Measurements from ENCODE around the gene PDGFC. TPM values are rescaled to one million over a fixed set of nuclear protein-coding genes. Genes with fewer than 3 reads are reported as not detected.

Gene PDGFC
- total RNA-seq, 1 experiment from 2014 or later: 64.5 TPM

DNA sequence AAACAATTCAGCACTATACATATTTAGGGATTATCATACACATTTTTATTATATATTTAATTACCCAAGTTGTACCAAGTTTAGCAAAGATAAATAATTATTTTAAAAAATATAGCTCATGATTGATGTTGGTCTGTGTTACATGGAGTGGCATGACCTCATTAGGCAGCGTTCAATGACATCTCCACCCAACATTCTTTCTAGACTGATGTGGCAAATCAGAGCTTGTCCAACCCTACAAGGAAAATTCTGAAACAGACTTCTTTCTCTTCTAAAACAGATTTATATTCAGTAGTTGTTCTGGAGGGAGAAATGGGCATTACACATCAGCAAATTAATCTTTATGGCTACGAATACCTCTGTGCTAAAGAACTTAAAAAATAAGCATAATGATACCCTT, 189.7 kb downstream of the PDGFC start:
- H3K27ac Mint-ChIP-seq (ENCODE audit: unreplicated experiment): peak overlapping the region; percentile 46
- peaks cover 47% of the 10 kb centered on the region for H3K4me1 Mint-ChIP-seq (ENCODE audit: low read depth, unreplicated experiment)
- H3K9me3 Mint-ChIP-seq (ENCODE audit: low read depth, unreplicated experiment): no peaks in the 10 kb centered on the region
- no peaks in the 10 kb centered on the region for H3K27me3 Mint-ChIP-seq (ENCODE audit: unreplicated experiment)
- no peak for DNase-seq
- intact Hi-C loops (cut with micrococcal nuclease; ENCODE audit: unreplicated experiment): loop anchor here (5.0 kb wide), 1 partner anchor 165 kb away; no protein-coding TSS in a partner anchor
- CTCF ChIA-PET: interaction anchor here (0.7 to 1.0 kb wide), 2 partner anchors 44 to 190 kb away, joined by 3 to 6 read pairs; no protein-coding TSS in a partner anchor
- H3K4me3 Mint-ChIP-seq (ENCODE audit: low read depth, unreplicated experiment): no peak overlapping the region
- no TSS peak for BruUV-seq (replicated peaks)
- H3K36me3 Mint-ChIP-seq (ENCODE audit: insufficient read depth, unreplicated experiment): no peaks in the 10 kb centered on the region
- TF ChIP-seq, protein P1, sequence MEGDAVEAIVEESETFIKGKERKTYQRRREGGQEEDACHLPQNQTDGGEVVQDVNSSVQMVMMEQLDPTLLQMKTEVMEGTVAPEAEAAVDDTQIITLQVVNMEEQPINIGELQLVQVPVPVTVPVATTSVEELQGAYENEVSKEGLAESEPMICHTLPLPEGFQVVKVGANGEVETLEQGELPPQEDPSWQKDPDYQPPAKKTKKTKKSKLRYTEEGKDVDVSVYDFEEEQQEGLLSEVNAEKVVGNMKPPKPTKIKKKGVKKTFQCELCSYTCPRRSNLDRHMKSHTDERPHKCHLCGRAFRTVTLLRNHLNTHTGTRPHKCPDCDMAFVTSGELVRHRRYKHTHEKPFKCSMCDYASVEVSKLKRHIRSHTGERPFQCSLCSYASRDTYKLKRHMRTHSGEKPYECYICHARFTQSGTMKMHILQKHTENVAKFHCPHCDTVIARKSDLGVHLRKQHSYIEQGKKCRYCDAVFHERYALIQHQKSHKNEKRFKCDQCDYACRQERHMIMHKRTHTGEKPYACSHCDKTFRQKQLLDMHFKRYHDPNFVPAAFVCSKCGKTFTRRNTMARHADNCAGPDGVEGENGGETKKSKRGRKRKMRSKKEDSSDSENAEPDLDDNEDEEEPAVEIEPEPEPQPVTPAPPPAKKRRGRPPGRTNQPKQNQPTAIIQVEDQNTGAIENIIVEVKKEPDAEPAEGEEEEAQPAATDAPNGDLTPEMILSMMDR (IDR thresholded peaks at IDR 0.05; ENCODE audit: unreplicated experiment): no peak

DNA sequence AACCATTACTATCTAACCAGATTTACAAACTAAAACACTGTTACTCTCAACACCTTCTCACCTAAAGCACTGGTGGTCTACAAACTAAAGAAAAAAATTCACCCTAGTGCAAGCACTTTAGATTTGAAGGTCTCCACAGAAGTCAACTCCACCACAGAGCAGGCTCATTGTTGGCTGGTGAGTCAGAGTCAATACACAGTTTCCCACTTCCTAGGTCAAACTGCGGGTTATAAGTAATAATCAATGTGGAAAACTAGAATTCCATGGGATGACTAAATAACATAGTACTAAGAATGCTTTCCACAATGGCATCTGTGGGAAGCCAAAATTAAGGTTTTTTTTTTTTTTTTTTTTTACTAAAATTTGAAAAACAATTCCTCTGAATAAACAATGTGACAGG, 191.8 kb downstream of the PDGFC start:
- CTCF ChIA-PET: no interaction called here
- DNase-seq: peak; percentile 37
- H3K36me3 Mint-ChIP-seq (ENCODE audit: insufficient read depth, unreplicated experiment): no peaks in the 10 kb centered on the region
- H3K4me1 Mint-ChIP-seq (ENCODE audit: low read depth, unreplicated experiment): peaks cover 47% of the 10 kb centered on the region
- no peaks in the 10 kb centered on the region for H3K27me3 Mint-ChIP-seq (ENCODE audit: unreplicated experiment)
- H3K4me3 Mint-ChIP-seq (ENCODE audit: low read depth, unreplicated experiment): peak overlapping the region; percentile 50
- TF ChIP-seq, protein P1 (IDR thresholded peaks at IDR 0.05; ENCODE audit: unreplicated experiment): no peak
- BruUV-seq (replicated peaks): no TSS peak
- intact Hi-C loops (cut with micrococcal nuclease; ENCODE audit: unreplicated experiment): loop anchor here (5.0 to 10.0 kb wide), 5 partner anchors 153 to 305 kb away; no protein-coding TSS in a partner anchor
- peak overlapping the region; percentile 74 for H3K27ac Mint-ChIP-seq (ENCODE audit: unreplicated experiment)
- no peaks in the 10 kb centered on the region for H3K9me3 Mint-ChIP-seq (ENCODE audit: low read depth, unreplicated experiment)

DNA sequence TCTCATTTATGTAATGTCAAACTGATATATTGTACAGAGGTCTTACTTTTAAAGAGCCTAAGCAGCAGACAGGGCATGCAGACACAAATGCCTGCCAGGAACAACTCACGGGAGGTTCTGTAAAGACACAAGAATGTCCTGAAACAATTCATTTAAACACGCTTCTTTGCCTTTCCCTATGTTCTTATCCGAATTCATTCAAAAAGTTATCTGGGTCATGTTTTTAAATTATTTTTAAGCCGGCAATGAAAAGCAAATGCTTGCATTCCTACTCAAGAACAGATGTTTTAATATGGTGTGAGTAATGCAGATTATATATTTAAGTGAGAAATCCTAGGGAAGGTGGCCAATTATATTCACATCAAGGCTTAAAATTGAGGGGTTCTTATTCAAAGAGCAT, 192.6 kb downstream of the PDGFC start:
- H3K36me3 Mint-ChIP-seq (ENCODE audit: insufficient read depth, unreplicated experiment): no peaks in the 10 kb centered on the region
- TF ChIP-seq, protein P1 (IDR thresholded peaks at IDR 0.05; ENCODE audit: unreplicated experiment): no peak

DNA sequence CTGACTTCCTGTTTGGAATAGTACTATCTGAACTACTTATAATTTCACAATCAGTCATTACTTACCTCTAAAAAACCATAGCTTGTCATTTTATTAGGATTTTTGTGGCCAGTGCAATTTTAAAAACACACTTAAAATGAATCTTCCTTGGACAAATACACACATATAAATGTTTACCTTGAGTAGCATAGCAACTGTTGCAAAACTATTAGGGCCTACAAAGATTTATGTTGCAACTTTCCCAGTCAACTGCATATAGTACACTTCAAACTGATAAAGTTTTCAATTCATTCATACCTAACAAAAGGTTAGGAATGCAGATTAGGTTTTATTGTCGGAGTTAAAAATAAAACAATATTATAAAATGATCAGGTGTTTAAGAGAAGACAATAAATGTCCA, 193.0 kb downstream of the PDGFC start:
- Mint-ChIP-seq H3K4me1 (ENCODE audit: low read depth, unreplicated experiment) (peaks cover 46% of the 10 kb centered on the region), H3K4me3 (ENCODE audit: low read depth, unreplicated experiment) (no peak overlapping the region), H3K9me3 (ENCODE audit: low read depth, unreplicated experiment) (no peaks in the 10 kb centered on the region), H3K27me3 (ENCODE audit: unreplicated experiment) (no peaks in the 10 kb centered on the region), H3K36me3 (ENCODE audit: insufficient read depth, unreplicated experiment) (no peaks in the 10 kb centered on the region), H3K27ac (ENCODE audit: unreplicated experiment) (peak overlapping the region; percentile 74)
- BruUV-seq (replicated peaks): no TSS peak
- TF ChIP-seq, protein P1 (IDR thresholded peaks at IDR 0.05; ENCODE audit: unreplicated experiment): no peak
- DNase-seq: no peak
- intact Hi-C loops (cut with micrococcal nuclease; ENCODE audit: unreplicated experiment): loop anchor here (5.0 to 10.0 kb wide), 4 partner anchors 154 to 304 kb away; no protein-coding TSS in a partner anchor
- CTCF ChIA-PET: interaction anchor here (0.8 kb wide), 1 partner anchor 63 kb away, joined by 3 read pairs; no protein-coding TSS in a partner anchor

More for the DNA sequence above, 192.6 kb downstream of the PDGFC start:
- H3K9me3 Mint-ChIP-seq (ENCODE audit: low read depth, unreplicated experiment): no peaks in the 10 kb centered on the region
- H3K27me3 Mint-ChIP-seq (ENCODE audit: unreplicated experiment): no peaks in the 10 kb centered on the region
- intact Hi-C loops (cut with micrococcal nuclease; ENCODE audit: unreplicated experiment): loop anchor here (5.0 to 10.0 kb wide), 4 partner anchors 153 to 304 kb away; no protein-coding TSS in a partner anchor
- CTCF ChIA-PET: no interaction called here
- peaks cover 46% of the 10 kb centered on the region for H3K4me1 Mint-ChIP-seq (ENCODE audit: low read depth, unreplicated experiment)
- DNase-seq: no peak
- peak overlapping the region; percentile 50 for H3K4me3 Mint-ChIP-seq (ENCODE audit: low read depth, unreplicated experiment)
- no TSS peak for BruUV-seq (replicated peaks)
- H3K27ac Mint-ChIP-seq (ENCODE audit: unreplicated experiment): peak overlapping the region; percentile 74

Data from Calu3 (cell line).